HG03039 (cell line): Measurements from ENCODE around the gene CTDP1.
"Not testable (repeated sequence)": the region's sequence is repeated elsewhere in the genome, so short reads cannot be mapped to it uniquely, and the experiment has no call there.

Experiments
- ATAC-seq: cut with Tn5 transposase; IDR thresholded peaks from one replicate; pipeline ENCODE4 v1.9.1; 2021; ENCODE audit warnings: mild to moderate bottlenecking, moderate library complexity; ENCODE audit not compliant: unreplicated experiment

Gene CTDP1

GRCh38 chr18:79738581-79739439 is 59.2 kb downstream of the CTDP1 start:
- no peak for ATAC-seq

GRCh38 chr18:79739440-79739778 is 59.8 kb downstream of the CTDP1 start:
- no peak for ATAC-seq

- not testable (repeated sequence) for ATAC-seq
Measured at GRCh38 chr18:79740047-79740446, 60.4 kb downstream of the CTDP1 start.

GRCh38 chr18:79740521-79741361 is 61.1 kb downstream of the CTDP1 start:
- ATAC-seq, result no peak

- ATAC-seq, result no peak
Measured at GRCh38 chr18:79741362-79741700, 61.7 kb downstream of the CTDP1 start.

- ATAC-seq, result no peak
Measured at GRCh38 chr18:79742076-79742475, 62.5 kb downstream of the CTDP1 start.

GRCh38 chr18:79744625-79745024 is 65.0 kb downstream of the CTDP1 start:
- no peak for ATAC-seq

GRCh38 chr18:79746730-79747129 is 67.1 kb downstream of the CTDP1 start:
- ATAC-seq, result no peak

- no peak for ATAC-seq
Measured at GRCh38 chr18:79747156-79747845, 67.7 kb downstream of the CTDP1 start.

- ATAC-seq, result no peak
Measured at GRCh38 chr18:79748321-79749180, 68.9 kb downstream of the CTDP1 start.

- ATAC-seq, result no peak
Measured at GRCh38 chr18:79749251-79750191, 69.9 kb downstream of the CTDP1 start.

GRCh38 chr18:79750980-79751571 is 71.5 kb downstream of the CTDP1 start:
- ATAC-seq, result no peak

GRCh38 chr18:79751918-79752578 is 72.4 kb downstream of the CTDP1 start:
- ATAC-seq, result not testable (repeated sequence)

GRCh38 chr18:79752946-79753345 is 73.3 kb downstream of the CTDP1 start:
- not testable (repeated sequence) for ATAC-seq

GRCh38 chr18:79753391-79753851 is 73.8 kb downstream of the CTDP1 start:
- no peak for ATAC-seq

GRCh38 chr18:79754022-79754761 is 74.6 kb downstream of the CTDP1 start:
- no peak for ATAC-seq

- no peak for ATAC-seq
Measured at GRCh38 chr18:79754831-79755351, 75.3 kb downstream of the CTDP1 start.
